OCI-LY1 (cell line): Measurements from ENCODE around the gene NWD2.

Source experiments
- H2AFZ ChIP-seq: fragments of 200-600 bp; sonication (generic), shearing (Covaris generic); 2 replicates; pipeline ENCODE4 v1.6.0; 2014; ENCODE audit warnings: antibody characterized with exemption, mild to moderate bottlenecking, low read length
- H3F3A ChIP-seq: fragments of 200-600 bp; sonication (generic), shearing (Covaris generic); 2 replicates; pipeline ENCODE4 v1.6.0; 2014; ENCODE audit warnings: mild to moderate bottlenecking, antibody characterized with exemption, low read length, moderate library complexity; ENCODE audit not compliant: insufficient read depth
- H3K27ac ChIP-seq: fragments of 200-600 bp; sonication (generic); 2 replicates; pipeline ENCODE4 v1.5.1; 2014; ENCODE audit warnings: low read length, mixed run types, mild to moderate bottlenecking, low read depth; ENCODE audit not compliant: poor library complexity, severe bottlenecking
- H3K27me3 ChIP-seq: fragments of 200-600 bp; sonication (generic); 2 replicates; pipeline ENCODE4 v1.6.0; 2014; ENCODE audit warnings: antibody characterized with exemption, mild to moderate bottlenecking, low read length, moderate library complexity; ENCODE audit not compliant: insufficient read depth
- H3K36me3 ChIP-seq: fragments of 200-600 bp; sonication (generic); 2 replicates; pipeline ENCODE4 v1.6.1; 2014; ENCODE audit warnings: mild to moderate bottlenecking, antibody characterized with exemption, low read length, moderate library complexity, mixed read lengths; ENCODE audit not compliant: insufficient read depth
- H3K4me1 ChIP-seq: fragments of 200-600 bp; sonication (generic); 2 replicates; pipeline ENCODE4 v1.5.1; 2014; ENCODE audit warnings: mild to moderate bottlenecking, low read length, moderate library complexity; ENCODE audit not compliant: insufficient read depth, severe bottlenecking
- H3K4me2 ChIP-seq: fragments of 200-600 bp; sonication (generic), shearing (Covaris generic); 2 replicates; pipeline ENCODE4 v1.6.1; 2014; ENCODE audit warnings: low read length
- H3K4me3 ChIP-seq: fragments of 200-600 bp; sonication (generic); 2 replicates; pipeline ENCODE4 v1.5.1; 2014; ENCODE audit warnings: low read length, low read depth, mild to moderate bottlenecking, mixed read lengths; ENCODE audit not compliant: poor library complexity, severe bottlenecking
- H3K79me2 ChIP-seq: fragments of 200-600 bp; shearing (Covaris generic); 2 replicates; pipeline ENCODE4 v1.6.1; 2016; ENCODE audit warnings: mixed run types, low read length, mixed read lengths; ENCODE audit not compliant: insufficient read depth
- H3K9ac ChIP-seq: fragments of 200-600 bp; sonication (generic), shearing (Covaris generic); 2 replicates; pipeline ENCODE4 v1.6.1; 2014; ENCODE audit warnings: mild to moderate bottlenecking, low read length, mixed read lengths
- H3K9me2 ChIP-seq: fragments of 200-600 bp; sonication (generic), shearing (Covaris generic); 2 replicates; pipeline ENCODE4 v1.6.1; 2014; ENCODE audit warnings: low read depth, mild to moderate bottlenecking, low read length, mixed read lengths
- H3K9me3 ChIP-seq: fragments of 200-600 bp; shearing (Covaris generic); 2 replicates; pipeline ENCODE4 v1.6.1; 2014; ENCODE audit warnings: low read length, mixed read lengths
- H4K20me1 ChIP-seq: fragments of 200-600 bp; sonication (generic), shearing (Covaris generic); 2 replicates; pipeline ENCODE4 v1.6.0; 2016; ENCODE audit warnings: mild to moderate bottlenecking, low read length; ENCODE audit not compliant: insufficient read depth
- CTCF ChIP-seq: fragments of 200-600 bp; sonication (generic), shearing (Covaris generic); IDR thresholded peaks from 2 replicates; pipeline ENCODE4 v1.5.1; 2017; ENCODE audit warnings: mild to moderate bottlenecking, antibody characterized with exemption, low read length, moderate library complexity, mixed read lengths
- EZH2 ChIP-seq: fragments of 200-600 bp; sonication (generic), shearing (Covaris generic); IDR thresholded peaks from 2 replicates; pipeline ENCODE4 v1.8.0; 2017; ENCODE audit warnings: borderline replicate concordance, mixed run types, mild to moderate bottlenecking, antibody characterized with exemption, low read length, moderate library complexity, mixed read lengths

NWD2 gene

GRCh38 chr4:37219242-37219641 is 25.3 kb upstream of the NWD2 start:
- Histone ChIP-seq H3K36me3 (no peaks in the 10 kb centered on the region), H3K79me2 (no peaks in the 10 kb centered on the region), H2AFZ (no peak overlapping the region), H4K20me1 (no peaks in the 10 kb centered on the region), H3K4me2 (no peak overlapping the region), H3K27ac (no peak overlapping the region), H3K27me3 (no peaks in the 10 kb centered on the region), H3K9me3 (no peaks in the 10 kb centered on the region), H3K4me1 (no peaks in the 10 kb centered on the region), H3K9me2 (no peaks in the 10 kb centered on the region), H3K4me3 (no peak overlapping the region), H3F3A (no peaks in the 10 kb centered on the region), H3K9ac (no peak overlapping the region)
- TF ChIP-seq EZH2 = no peak
- TF ChIP-seq CTCF = no peak

GRCh38 chr4:37219990-37220389 is 24.6 kb upstream of the NWD2 start:
- no peaks in the 10 kb centered on the region for H4K20me1 ChIP-seq
- no peaks in the 10 kb centered on the region for H3K4me1 ChIP-seq
- no peaks in the 10 kb centered on the region for H3K36me3 ChIP-seq
- H2AFZ ChIP-seq = no peak overlapping the region
- H3F3A ChIP-seq = no peaks in the 10 kb centered on the region
- H3K9me2 ChIP-seq = no peaks in the 10 kb centered on the region
- no peak overlapping the region for H3K27ac ChIP-seq
- no peak overlapping the region for H3K9ac ChIP-seq
- TF ChIP-seq CTCF (no peak), EZH2 (no peak)
- H3K9me3 ChIP-seq = no peaks in the 10 kb centered on the region
- no peaks in the 10 kb centered on the region for H3K79me2 ChIP-seq
- H3K4me3 ChIP-seq = no peak overlapping the region
- no peak overlapping the region for H3K4me2 ChIP-seq
- H3K27me3 ChIP-seq = 0 out of 2 replicates have a peak, but pooled peaks cover 4% of the 10 kb centered on the region

- Histone ChIP-seq H3K9ac (no peak overlapping the region), H3K9me3 (no peaks in the 10 kb centered on the region), H3K9me2 (no peaks in the 10 kb centered on the region), H3K36me3 (no peaks in the 10 kb centered on the region), H3F3A (no peaks in the 10 kb centered on the region), H3K4me3 (no peak overlapping the region), H3K4me1 (no peaks in the 10 kb centered on the region), H2AFZ (no peak overlapping the region), H3K4me2 (no peak overlapping the region), H4K20me1 (no peaks in the 10 kb centered on the region), H3K27me3 (0 out of 2 replicates have a peak, but pooled peaks cover 4% of the 10 kb centered on the region), H3K27ac (no peak overlapping the region), H3K79me2 (no peaks in the 10 kb centered on the region)
- TF ChIP-seq CTCF (no peak), EZH2 (no peak)
Measured at GRCh38 chr4:37220685-37221084, 23.9 kb upstream of the NWD2 start.
